Right lobe of liver (tissue), 4 donors: ENCODE results near the gene POMT1.

ENCODE experiments used
- POLR2A ChIP-seq: fragments of 450-650 bp; IDR thresholded peaks from one replicate; pipeline ENCODE4 v1.6.1; 2017; ENCODE audit warnings: antibody characterized with exemption, mild to moderate bottlenecking
- TF ChIP-seq, protein P1 (sequence below), 4 donors: fragments of 200-600 bp in 3 of 4; fragments of 450-650 bp in 1 of 4; IDR thresholded peaks; one replicate each; pipeline versions ENCODE4 v1.5.1 to v1.8.0; 2016 to 2022; ENCODE audit warnings: antibody characterized with exemption in 4 of 4, mild to moderate bottlenecking in 2 of 4
- donor health status: DM: no; HTN: no; CAD: no.
- donor health status: DM: no; HTN: no; CAD: no.
- donor health status: DM: no; HTN: yes; CAD: no.

DNA sequence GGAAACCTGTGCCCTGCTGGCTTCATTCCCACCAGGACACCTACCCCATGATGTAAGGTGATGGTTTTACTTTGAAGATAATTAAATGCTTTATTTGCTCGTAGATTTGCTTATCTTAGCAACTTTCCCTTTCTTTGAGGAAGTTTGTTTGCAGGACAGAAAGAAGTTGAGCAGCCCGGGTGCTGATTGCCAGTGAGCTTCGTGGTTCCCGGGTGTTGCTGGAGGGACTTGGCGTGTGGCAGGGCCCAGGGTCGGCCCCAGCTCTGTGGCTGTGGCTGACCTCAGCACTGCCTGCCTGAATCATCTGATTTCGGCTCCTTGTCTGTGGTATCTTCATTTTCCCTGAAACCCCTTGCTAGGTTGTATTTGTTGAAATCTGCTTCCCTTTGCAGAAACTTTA is 8.7 kb downstream of the POMT1 start:
- TF ChIP-seq, protein P1, sequence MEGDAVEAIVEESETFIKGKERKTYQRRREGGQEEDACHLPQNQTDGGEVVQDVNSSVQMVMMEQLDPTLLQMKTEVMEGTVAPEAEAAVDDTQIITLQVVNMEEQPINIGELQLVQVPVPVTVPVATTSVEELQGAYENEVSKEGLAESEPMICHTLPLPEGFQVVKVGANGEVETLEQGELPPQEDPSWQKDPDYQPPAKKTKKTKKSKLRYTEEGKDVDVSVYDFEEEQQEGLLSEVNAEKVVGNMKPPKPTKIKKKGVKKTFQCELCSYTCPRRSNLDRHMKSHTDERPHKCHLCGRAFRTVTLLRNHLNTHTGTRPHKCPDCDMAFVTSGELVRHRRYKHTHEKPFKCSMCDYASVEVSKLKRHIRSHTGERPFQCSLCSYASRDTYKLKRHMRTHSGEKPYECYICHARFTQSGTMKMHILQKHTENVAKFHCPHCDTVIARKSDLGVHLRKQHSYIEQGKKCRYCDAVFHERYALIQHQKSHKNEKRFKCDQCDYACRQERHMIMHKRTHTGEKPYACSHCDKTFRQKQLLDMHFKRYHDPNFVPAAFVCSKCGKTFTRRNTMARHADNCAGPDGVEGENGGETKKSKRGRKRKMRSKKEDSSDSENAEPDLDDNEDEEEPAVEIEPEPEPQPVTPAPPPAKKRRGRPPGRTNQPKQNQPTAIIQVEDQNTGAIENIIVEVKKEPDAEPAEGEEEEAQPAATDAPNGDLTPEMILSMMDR (IDR thresholded peaks at IDR 0.05), result no peak
- no peak for TF ChIP-seq POLR2A
